Upper lobe of left lung (tissue), 4 donors: ENCODE data around the gene NLRP9.

Experiments
- CTCF ChIP-seq, 6 experiments: fragments of 450-650 bp in 4 of 6; fragments of 200-600 bp in 2 of 6; sonication (generic) in 2 of 6; IDR thresholded peaks; one replicate each; pipeline ENCODE4 v1.5.1; 2016 to 2019; ENCODE audit warnings: antibody characterized with exemption in 6 of 6
- EP300 ChIP-seq, 4 donors: sonication (generic); formaldehyde crosslinking; IDR thresholded peaks; one replicate each; pipeline ENCODE4 v1.5.1; 2017; ENCODE audit warnings: antibody characterized with exemption in 4 of 4, control low read depth in 2 of 4
- POLR2A ChIP-seq, 4 donors: fragments of 450-650 bp; IDR thresholded peaks; one replicate each; pipeline ENCODE4 v1.5.1; 2016 to 2017; ENCODE audit warnings: antibody characterized with exemption in 4 of 4, mild to moderate bottlenecking in 2 of 4
- POLR2AphosphoS5 ChIP-seq, 2 donors: sonication (generic); formaldehyde crosslinking; IDR thresholded peaks; one replicate each; pipeline ENCODE4 v1.5.1; 2017; ENCODE audit warnings: antibody characterized with exemption in 2 of 2

GRCh38 chr19:55659822-55660221 lies 78.4 kb downstream of the NLRP9 start:
- TF ChIP-seq POLR2A (IDR thresholded peaks at IDR 0.05) (no peak), POLR2AphosphoS5 (IDR thresholded peaks at IDR 0.05) (no peak), CTCF (IDR thresholded peaks at IDR 0.05) (no peak), EP300 (IDR thresholded peaks at IDR 0.05) (no peak)
